K562 (cell line): ENCODE results near the gene TOP3A. TPM values are rescaled to one million over a fixed set of nuclear protein-coding genes. Genes with fewer than 3 reads are reported as not detected.

Source experiments
- DPF2 ChIP-seq: fragments of 450-650 bp; IDR thresholded peaks from 2 replicates; pipeline ENCODE4 v1.6.1; 2016
- FOXJ3 ChIP-seq: sonication (generic); formaldehyde crosslinking; IDR thresholded peaks from 2 replicates; pipeline ENCODE4 v1.4.0; 2020; ENCODE audit warnings: mild to moderate bottlenecking, missing genetic modification reagents
- HDAC8 ChIP-seq: fragments of 450-650 bp; IDR thresholded peaks from 2 replicates; pipeline ENCODE4 v1.6.1; 2016; ENCODE audit warnings: mild to moderate bottlenecking, missing genetic modification characterization, moderate library complexity, missing compliant biosample characterization
- KDM5B ChIP-seq: fragments of 200-600 bp; sonication (generic); IDR thresholded peaks from 2 replicates; pipeline ENCODE4 v1.6.1; 2012; ENCODE audit warnings: low read depth, mild to moderate bottlenecking, moderate library complexity, low read length, control low read depth, inconsistent platforms; ENCODE audit not compliant: insufficient replicate concordance
- KLF1 ChIP-seq: fragments of 450-650 bp; IDR thresholded peaks from 2 replicates; pipeline ENCODE4 v1.6.1; 2016; ENCODE audit warnings: missing genetic modification characterization, missing compliant biosample characterization
- MEF2A ChIP-seq: IDR thresholded peaks from 2 replicates; pipeline ENCODE4 v1.6.1; 2011; ENCODE audit warnings: low read depth, mild to moderate bottlenecking, low read length, moderate library complexity; ENCODE audit not compliant: control insufficient read depth
- MXI1 ChIP-seq: IDR thresholded peaks from 2 replicates; pipeline ENCODE4 v1.6.1; 2011; ENCODE audit warnings: low read depth, mild to moderate bottlenecking, improper control_type of control experiment, low read length
- NFIC ChIP-seq: fragments of 450-650 bp; IDR thresholded peaks from 2 replicates; pipeline ENCODE4 v1.6.1; 2017; ENCODE audit warnings: mild to moderate bottlenecking, inconsistent platforms
- POLR2H ChIP-seq: IDR thresholded peaks from 2 replicates; pipeline ENCODE4 v1.6.1; 2016; ENCODE audit warnings: missing genetic modification characterization, low read depth, mild to moderate bottlenecking, control low read depth, missing compliant biosample characterization, moderate library complexity
- RBBP5 ChIP-seq: fragments of 200-600 bp; sonication (generic); IDR thresholded peaks from 2 replicates; pipeline ENCODE4 v1.6.1; 2012; ENCODE audit warnings: borderline replicate concordance, mild to moderate bottlenecking, low read length, control low read depth, inconsistent platforms; ENCODE audit not compliant: insufficient read depth, poor library complexity, severe bottlenecking
- STAG1 ChIP-seq: sonication (generic); formaldehyde crosslinking; IDR thresholded peaks from 2 replicates; pipeline ENCODE4 v1.5.0; 2020; ENCODE audit warnings: missing genetic modification reagents, borderline replicate concordance
- ZBTB1 ChIP-seq: sonication (generic); formaldehyde crosslinking; IDR thresholded peaks from 2 replicates; pipeline ENCODE4 v1.8.1; 2023; ENCODE audit warnings: missing genetic modification reagents, low read depth, mild to moderate bottlenecking, borderline replicate concordance
- ZNF282 ChIP-seq: sonication (generic); formaldehyde crosslinking; IDR thresholded peaks from 2 replicates; pipeline ENCODE4 v1.8.1; 2023; ENCODE audit warnings: missing genetic modification reagents
- ZNF431 ChIP-seq: sonication (generic); formaldehyde crosslinking; IDR thresholded peaks from 2 replicates; pipeline ENCODE4 v1.8.0; 2022; ENCODE audit warnings: mild to moderate bottlenecking, missing genetic modification reagents
- ZNF586 ChIP-seq: fragments of 450-650 bp; formaldehyde crosslinking; conservative IDR thresholded peaks from 2 replicates; pipeline ENCODE4 v1.4.0; 2020; ENCODE audit warnings: mild to moderate bottlenecking, moderate library complexity
- polyA plus RNA-seq, 8 experiments: library from polyadenylated mRNA; depleted of rRNA in 4 of 8; stranded (reverse) in 5 of 8; unstranded in 3 of 8; fragments of >200 nt; fragmentation: Nextera tagmentation in 2 of 8; fragmentation: Illumina TruSeq in 1 of 8; extraction: Ambion mirVana in 2 of 8; extraction: Trizol in 1 of 8; gene quantifications; 2 replicates each; pipeline versions ENCODE4 v1.2.1 to v1.2.3, GENCODE V29; 2011 to 2014; ENCODE audit warnings: inconsistent platforms in 1 of 8, missing spikeins in 1 of 8
- total RNA-seq, 7 experiments: library from RNA; depleted of rRNA in 6 of 7; stranded (reverse); fragments of >200 nt in 6 of 7; fragmentation: Illumina TruSeq in 2 of 7; extraction: Trizol in 2 of 7; gene quantifications; 2 replicates each; pipeline versions ENCODE4 v1.2.1 to v1.2.3, GENCODE V29; 2011 to 2021; ENCODE audit warnings: low replicate concordance in 1 of 7
- TF ChIP-seq, protein P1 (sequence below): fragments of 450-650 bp; IDR thresholded peaks from 2 replicates; pipeline ENCODE4 v1.6.1; 2016; ENCODE audit warnings: mild to moderate bottlenecking, moderate library complexity
- TF ChIP-seq, protein P2 (sequence below): sonication (generic); formaldehyde crosslinking; IDR thresholded peaks from 2 replicates; pipeline ENCODE4 v1.9.0; 2022; ENCODE audit warnings: mild to moderate bottlenecking, missing genetic modification reagents

TOP3A gene
- total and polyA plus RNA-seq, 9 of the 15 experiments (the other 6 are each of a cell fraction or from before 2014, with no cell fraction given), result 5.2 to 49.7 (median 24.7) TPM

DNA sequence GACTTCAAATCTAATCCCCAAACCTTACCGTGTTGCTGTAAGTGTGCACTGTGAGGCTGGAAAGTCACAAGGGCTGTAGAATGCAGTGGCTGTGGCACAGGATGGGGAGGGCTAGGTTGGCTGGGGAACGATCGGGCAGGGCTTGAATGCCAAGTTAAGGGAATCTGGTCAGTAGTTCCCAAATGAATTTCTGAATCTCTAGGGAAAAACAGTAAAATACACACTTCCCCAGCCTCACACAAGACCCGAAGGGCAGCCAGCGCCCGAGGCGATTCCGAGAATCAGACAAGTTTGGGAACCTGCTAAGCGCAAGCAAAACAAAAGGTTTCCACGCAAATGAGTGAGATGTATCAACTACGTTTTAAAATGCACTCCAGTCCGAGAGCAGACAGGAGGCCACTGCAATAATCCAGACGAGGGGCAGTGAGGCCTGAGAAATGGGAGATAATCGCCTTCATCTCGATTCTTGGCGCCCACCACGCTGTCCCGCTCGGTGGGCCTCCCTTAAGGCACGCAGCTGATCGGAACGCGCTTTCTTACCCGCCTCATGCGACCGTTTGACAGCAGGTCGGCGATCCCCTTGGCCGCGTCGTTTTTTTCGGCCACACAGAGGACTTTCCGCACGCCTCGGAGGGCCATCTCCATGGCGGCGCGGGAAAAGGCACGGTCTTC lies 599 bp downstream of the TOP3A start (continued):
- TF ChIP-seq, protein P1, sequence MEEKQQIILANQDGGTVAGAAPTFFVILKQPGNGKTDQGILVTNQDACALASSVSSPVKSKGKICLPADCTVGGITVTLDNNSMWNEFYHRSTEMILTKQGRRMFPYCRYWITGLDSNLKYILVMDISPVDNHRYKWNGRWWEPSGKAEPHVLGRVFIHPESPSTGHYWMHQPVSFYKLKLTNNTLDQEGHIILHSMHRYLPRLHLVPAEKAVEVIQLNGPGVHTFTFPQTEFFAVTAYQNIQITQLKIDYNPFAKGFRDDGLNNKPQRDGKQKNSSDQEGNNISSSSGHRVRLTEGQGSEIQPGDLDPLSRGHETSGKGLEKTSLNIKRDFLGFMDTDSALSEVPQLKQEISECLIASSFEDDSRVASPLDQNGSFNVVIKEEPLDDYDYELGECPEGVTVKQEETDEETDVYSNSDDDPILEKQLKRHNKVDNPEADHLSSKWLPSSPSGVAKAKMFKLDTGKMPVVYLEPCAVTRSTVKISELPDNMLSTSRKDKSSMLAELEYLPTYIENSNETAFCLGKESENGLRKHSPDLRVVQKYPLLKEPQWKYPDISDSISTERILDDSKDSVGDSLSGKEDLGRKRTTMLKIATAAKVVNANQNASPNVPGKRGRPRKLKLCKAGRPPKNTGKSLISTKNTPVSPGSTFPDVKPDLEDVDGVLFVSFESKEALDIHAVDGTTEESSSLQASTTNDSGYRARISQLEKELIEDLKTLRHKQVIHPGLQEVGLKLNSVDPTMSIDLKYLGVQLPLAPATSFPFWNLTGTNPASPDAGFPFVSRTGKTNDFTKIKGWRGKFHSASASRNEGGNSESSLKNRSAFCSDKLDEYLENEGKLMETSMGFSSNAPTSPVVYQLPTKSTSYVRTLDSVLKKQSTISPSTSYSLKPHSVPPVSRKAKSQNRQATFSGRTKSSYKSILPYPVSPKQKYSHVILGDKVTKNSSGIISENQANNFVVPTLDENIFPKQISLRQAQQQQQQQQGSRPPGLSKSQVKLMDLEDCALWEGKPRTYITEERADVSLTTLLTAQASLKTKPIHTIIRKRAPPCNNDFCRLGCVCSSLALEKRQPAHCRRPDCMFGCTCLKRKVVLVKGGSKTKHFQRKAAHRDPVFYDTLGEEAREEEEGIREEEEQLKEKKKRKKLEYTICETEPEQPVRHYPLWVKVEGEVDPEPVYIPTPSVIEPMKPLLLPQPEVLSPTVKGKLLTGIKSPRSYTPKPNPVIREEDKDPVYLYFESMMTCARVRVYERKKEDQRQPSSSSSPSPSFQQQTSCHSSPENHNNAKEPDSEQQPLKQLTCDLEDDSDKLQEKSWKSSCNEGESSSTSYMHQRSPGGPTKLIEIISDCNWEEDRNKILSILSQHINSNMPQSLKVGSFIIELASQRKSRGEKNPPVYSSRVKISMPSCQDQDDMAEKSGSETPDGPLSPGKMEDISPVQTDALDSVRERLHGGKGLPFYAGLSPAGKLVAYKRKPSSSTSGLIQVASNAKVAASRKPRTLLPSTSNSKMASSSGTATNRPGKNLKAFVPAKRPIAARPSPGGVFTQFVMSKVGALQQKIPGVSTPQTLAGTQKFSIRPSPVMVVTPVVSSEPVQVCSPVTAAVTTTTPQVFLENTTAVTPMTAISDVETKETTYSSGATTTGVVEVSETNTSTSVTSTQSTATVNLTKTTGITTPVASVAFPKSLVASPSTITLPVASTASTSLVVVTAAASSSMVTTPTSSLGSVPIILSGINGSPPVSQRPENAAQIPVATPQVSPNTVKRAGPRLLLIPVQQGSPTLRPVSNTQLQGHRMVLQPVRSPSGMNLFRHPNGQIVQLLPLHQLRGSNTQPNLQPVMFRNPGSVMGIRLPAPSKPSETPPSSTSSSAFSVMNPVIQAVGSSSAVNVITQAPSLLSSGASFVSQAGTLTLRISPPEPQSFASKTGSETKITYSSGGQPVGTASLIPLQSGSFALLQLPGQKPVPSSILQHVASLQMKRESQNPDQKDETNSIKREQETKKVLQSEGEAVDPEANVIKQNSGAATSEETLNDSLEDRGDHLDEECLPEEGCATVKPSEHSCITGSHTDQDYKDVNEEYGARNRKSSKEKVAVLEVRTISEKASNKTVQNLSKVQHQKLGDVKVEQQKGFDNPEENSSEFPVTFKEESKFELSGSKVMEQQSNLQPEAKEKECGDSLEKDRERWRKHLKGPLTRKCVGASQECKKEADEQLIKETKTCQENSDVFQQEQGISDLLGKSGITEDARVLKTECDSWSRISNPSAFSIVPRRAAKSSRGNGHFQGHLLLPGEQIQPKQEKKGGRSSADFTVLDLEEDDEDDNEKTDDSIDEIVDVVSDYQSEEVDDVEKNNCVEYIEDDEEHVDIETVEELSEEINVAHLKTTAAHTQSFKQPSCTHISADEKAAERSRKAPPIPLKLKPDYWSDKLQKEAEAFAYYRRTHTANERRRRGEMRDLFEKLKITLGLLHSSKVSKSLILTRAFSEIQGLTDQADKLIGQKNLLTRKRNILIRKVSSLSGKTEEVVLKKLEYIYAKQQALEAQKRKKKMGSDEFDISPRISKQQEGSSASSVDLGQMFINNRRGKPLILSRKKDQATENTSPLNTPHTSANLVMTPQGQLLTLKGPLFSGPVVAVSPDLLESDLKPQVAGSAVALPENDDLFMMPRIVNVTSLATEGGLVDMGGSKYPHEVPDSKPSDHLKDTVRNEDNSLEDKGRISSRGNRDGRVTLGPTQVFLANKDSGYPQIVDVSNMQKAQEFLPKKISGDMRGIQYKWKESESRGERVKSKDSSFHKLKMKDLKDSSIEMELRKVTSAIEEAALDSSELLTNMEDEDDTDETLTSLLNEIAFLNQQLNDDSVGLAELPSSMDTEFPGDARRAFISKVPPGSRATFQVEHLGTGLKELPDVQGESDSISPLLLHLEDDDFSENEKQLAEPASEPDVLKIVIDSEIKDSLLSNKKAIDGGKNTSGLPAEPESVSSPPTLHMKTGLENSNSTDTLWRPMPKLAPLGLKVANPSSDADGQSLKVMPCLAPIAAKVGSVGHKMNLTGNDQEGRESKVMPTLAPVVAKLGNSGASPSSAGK, result no peak
- TF ChIP-seq KLF1 (no peak), MEF2A (no peak), RBBP5 (peak; percentile 75), POLR2H (tag) (no peak), NFIC (no peak), ZNF586 (no peak), ZNF282 (CRISPR knock-in tag) (no peak), ZNF431 (no peak), DPF2 (no peak), MXI1 (0 out of 2 replicates have a peak, but pooled peaks have one; percentile 4), ZBTB1 (CRISPR knock-in tag) (no peak), HDAC8 (no peak), KDM5B (no peak), FOXJ3 (no peak), STAG1 (no peak)
- TF ChIP-seq, protein P2, sequence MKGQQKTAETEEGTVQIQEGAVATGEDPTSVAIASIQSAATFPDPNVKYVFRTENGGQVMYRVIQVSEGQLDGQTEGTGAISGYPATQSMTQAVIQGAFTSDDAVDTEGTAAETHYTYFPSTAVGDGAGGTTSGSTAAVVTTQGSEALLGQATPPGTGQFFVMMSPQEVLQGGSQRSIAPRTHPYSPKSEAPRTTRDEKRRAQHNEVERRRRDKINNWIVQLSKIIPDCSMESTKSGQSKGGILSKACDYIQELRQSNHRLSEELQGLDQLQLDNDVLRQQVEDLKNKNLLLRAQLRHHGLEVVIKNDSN (CRISPR knock-in tag), result 0 out of 2 replicates have a peak, but pooled peaks have one; percentile 9
